HPDE6-E6E7 (cell line): ENCODE results near the gene JPH2.
"Not testable (repeated sequence)": the region's sequence is repeated elsewhere in the genome, so short reads cannot be mapped to it uniquely, and the experiment has no call there.

Experiments
- DNase-seq: peaks from one replicate; pipeline ENCODE4 v3.0.0; 2011; ENCODE audit warnings: missing footprints; ENCODE audit errors: extremely low spot score

Gene JPH2

GRCh38 chr20:44211177-44212039, 24.4 kb upstream of the JPH2 start:
- DNase-seq = no peak

DNA sequence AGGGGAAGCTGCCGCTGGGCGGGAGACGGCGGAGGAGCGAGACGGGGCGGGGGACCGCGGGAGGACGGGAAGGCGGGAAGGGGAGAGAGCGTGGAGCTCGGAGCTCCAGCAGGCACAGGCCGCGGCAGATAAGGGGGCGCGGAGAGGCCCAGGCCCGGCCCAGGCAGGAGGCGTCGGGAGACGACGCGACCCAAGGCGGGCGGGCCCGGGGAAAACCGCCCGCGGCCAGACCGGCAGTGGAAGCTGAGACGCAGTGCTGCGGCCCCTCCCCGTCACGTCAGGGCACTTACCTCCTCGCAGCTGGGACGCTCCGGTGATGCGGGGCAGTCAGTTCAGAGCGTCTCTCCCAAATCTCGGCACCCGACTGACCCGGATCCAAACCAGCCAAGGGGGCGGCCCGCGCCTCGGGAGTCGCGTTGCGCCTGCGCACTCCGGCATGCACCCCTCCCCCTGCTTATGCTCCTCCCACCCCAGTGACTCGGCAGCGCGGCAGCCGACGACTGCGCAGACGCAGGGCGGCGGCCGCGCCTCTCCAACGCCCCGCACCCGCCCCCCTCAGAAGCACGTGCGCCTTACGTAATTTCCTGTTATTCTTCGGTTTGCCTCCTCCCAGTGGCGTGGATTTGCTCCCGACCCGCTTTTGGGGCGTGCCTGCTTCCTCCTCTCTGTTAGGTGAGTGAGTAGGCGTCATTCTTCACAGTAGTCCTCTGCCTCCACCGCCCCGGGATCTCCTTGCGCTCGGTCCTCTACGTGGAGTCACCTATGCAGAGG, 23.6 kb upstream of the JPH2 start, which contains the start of gene OSER1:
TSS of gene OSER1 (minus strand) at position 366 of the 771 bp plus-strand sequence. CDS start 3,814 bp downstream, outside the sequence.
- peak; percentile 100 for DNase-seq

DNA sequence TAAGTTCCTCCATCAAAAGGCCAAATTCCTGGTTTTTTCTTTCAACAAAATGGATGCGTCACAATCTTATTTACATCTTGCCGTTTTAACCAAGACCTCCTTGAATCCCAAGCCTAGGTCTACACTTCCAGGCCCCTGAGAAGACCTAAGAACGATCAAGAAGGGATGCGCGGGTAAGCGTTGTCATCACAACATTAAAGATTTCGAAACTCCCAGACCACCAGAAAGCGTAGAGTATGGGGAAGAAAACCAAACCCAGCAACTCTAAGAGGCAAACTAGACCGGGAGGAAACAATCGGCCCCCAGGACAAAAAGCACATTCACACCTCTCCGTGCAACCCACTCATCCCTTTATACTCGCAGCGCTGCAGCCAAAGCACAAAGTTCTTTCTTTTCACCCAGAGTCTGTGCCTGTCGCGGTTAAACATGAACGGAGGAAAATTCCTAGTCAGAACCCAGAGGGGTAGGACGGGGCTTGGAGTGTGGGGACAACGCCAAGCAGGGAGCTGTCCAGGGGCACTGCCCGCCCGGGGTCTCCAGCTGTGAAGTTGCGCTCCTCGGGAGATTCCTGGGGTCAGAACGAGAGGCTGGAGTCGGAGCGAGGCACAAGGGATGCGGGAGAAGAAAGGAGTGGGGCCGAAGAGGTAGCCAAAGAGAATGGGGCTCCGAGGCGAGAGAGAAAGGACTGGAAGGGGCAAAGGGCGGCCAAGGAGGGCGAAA, 22.9 kb upstream of the JPH2 start:
- no peak for DNase-seq

- no peak for DNase-seq
Observed at GRCh38 chr20:44208770-44209169, 21.8 kb upstream of the JPH2 start.

DNA sequence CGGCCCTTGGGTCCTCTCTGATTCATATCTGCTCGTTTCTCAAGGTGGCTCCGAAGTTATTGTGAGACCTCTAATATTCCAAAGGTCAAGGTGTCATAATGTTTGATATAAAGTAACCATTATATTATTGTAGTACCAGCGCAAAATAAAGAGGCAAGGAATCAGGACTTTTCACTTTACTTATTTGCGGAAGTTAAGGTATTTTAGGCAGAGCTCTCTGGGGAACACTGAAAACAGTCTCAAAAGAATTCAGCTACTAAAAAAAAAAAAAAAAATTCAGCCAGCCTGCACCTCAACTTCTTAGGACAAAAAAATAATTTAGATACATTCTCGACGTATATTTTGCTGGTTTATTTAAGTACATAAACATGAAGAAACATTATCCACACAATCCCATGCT, 21.2 kb upstream of the JPH2 start:
- DNase-seq = no peak

- DNase-seq = no peak
Observed at GRCh38 chr20:44207126-44207723, 20.2 kb upstream of the JPH2 start.

- DNase-seq = no peak
Observed at GRCh38 chr20:44206132-44206531, 19.1 kb upstream of the JPH2 start.

DNA sequence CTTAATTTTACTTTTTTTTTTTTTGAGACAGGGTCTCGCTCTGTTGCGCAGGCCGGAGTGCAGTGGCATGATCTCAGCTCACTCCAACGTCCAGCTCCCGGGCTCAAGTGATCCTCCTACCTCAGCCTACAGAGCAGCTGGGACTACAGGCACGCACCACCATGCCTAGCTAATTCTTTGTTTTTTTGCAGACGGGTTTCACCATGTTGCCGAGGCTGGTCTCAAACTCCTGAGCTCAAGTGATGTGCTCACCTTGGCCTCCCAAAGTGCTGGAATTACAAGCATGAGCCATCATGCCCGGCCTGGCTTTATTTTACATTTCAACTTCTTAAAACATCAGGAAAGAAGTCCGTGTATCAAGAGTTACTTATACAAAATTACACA, 17.8 kb upstream of the JPH2 start:
- no peak for DNase-seq

DNA sequence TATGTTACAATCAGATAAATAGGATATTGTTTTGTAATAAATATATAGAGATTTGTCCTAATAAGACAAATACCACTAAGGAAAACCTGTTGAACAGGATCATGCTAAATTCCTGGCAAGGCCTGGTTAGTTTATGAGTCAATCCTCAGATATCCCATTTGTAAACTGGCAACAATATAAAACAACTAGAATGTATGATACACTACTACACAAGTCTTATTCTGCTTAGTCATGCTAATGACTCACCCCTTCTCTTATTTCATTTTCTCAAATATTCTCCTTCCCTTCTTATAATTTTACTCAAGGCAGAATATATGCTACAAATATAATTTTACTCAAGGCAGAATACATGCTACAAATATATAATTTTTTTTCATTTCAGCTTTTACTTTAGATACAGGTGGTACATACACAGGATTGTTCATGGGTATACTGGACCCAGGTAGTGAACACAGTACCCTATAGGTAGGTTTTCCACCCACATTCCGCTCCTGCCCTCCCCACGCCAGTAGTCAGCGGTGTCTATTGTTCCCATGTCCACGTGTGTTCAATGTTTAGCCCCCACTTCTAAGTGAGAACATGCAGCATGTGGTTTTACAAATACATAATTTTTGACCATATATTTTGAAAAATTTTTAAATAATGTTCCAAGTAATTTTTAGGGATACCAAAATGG, 17.3 kb upstream of the JPH2 start:
- peak; percentile 99 for DNase-seq

GRCh38 chr20:44203161-44203560, 16.2 kb upstream of the JPH2 start:
- DNase-seq = no peak

DNA sequence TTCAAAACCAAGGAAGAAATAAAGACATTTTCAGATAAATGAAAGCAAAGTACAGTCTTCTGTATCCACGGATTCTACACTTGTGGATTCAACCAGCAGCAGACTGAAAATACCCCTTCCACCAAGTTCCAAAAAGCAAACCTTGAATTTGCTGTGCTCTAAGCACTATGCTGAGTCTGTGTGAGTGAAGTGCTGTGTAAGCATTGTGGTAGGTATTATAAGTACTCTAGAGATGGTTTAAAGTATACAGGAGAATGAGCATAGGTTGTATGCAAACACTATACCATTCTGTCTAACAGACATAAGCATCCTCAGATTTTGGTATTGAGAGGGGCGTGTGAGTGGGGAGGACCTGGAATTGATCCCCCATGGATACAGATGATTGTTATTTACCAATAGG, 14.0 kb upstream of the JPH2 start:
- no peak for DNase-seq

- no peak for DNase-seq
Observed at GRCh38 chr20:44200371-44200770, 13.4 kb upstream of the JPH2 start.

GRCh38 chr20:44199877-44200276, 12.9 kb upstream of the JPH2 start:
- no peak for DNase-seq

GRCh38 chr20:44198872-44199271, 11.9 kb upstream of the JPH2 start:
- no peak for DNase-seq

DNA sequence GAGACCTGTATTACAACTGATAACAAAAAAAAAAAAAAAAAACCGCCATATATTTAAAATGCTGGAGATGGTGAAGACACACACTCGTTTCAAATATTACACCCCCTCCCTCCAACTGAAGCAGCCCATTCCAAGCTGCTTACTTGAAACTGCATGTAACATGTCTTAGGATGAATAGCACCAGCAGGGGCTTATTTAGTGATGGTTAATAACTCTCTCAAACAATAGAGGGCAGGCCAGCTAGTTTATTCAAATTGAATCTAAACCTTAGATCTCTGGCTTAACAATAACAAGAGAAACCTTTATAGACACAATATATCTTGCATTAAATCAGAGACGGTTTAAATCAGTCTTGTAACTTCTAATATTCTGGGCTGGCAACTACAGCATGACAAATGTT, 9.3 kb upstream of the JPH2 start:
- no peak for DNase-seq

- no peak for DNase-seq
Observed at GRCh38 chr20:44195605-44196004, 8.6 kb upstream of the JPH2 start.

DNA sequence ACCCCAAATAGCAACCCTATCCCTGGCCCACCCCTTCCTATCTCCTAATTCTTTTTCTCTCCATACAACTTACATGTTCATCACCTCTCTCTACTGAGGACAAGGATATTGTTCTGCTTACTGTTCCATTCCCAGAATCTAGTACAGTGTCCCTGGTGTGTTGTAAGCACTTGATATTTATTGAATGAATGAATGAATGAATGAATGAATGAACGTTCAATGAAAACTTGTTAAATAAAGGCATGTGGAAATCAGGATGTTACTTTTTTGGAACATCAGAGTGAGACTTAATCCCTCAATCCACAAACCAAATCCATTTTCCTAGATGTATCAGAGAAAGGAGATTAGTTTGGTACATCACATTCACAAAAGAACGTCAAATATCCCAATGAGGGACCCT, 6.8 kb upstream of the JPH2 start:
- DNase-seq = no peak

DNA sequence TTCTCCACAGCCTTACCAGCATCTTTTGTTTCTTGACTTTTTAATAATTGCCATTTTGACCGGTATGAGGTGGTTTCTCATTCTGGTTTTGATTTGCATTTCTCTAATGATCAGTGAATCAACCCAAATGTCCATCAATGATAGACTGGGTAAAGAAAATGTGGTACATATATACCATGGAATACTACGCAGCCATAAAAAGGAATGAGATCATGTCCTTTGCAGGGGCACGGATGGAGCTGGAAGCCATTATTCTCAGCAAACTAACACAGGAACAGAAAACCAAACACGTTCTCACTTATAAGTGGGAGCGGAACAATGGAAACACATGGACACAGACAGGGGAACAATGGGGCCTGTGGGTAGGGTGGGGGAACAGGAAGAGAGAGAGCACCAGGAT, 4.7 kb upstream of the JPH2 start:
- DNase-seq = not testable (repeated sequence)

GRCh38 chr20:44190197-44190852, 3.3 kb upstream of the JPH2 start:
- DNase-seq = peak; percentile 70

DNA sequence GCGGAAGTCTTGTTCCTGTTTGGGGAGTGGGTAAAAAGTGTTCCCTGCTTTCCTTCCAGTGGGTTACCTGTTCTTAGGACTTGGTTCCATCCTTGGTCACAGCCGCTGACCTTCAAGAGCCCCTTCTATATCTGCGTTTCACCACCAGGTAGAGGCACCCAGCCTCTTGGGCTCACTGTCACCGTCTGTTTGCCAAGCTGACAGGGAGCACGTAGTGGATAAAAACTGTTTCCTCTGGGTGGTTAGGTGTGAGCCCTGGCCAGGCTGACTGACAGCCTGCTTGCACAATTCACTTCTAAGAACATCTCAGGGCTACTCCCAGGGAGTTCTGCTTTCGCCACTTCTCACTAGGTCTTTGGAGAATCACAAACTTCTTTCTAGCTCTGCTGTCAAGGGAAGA, 1.8 kb upstream of the JPH2 start:
- DNase-seq = no peak
